Stimulated activated CD4-positive, alpha-beta T cell treated with anti-CD3 and anti-CD28 coated beads, Interleukin-1b, Interleukin-23, amount 100 ng/mL, for 1 hour (primary cell): ENCODE data around the gene SUCNR1.
"Not testable (repeated sequence)": the region's sequence is repeated elsewhere in the genome, so short reads cannot be mapped to it uniquely, and the experiment has no call there.

ENCODE experiments used
- DNase-seq, 2 donors: peaks; one replicate each; pipeline ENCODE4 v3.0.0-alpha.2; 2020; ENCODE audit warnings: low read depth in 2 of 2

The SUCNR1 gene

GRCh38 chr3:151900884-151901643 lies 27.6 kb downstream of the SUCNR1 start:
- DNase-seq: no peak

GRCh38 chr3:151901644-151902285 lies 28.3 kb downstream of the SUCNR1 start:
- DNase-seq: no peak

DNA sequence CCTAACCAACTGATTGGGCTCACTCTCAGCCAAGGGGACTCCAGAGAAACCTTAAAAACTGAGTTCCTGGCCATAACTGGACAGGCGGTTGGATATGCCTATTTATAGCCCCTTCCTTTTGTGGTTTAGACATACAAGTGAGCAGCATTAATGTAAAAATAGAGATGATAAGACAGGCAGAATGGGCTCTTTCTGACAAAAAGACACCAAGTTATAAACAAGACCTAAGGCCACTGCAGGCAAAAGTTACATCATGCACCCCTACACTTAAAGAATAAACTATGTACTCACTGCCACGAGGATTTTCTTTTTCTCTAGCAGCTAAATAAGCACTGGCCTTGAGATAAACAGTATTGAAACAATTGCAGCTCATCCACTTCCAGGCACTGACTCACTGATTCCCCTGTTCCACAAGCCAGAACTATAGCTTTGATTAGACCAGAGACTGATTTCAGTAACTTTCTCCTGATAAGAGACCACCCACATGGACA lies 30.1 kb downstream of the SUCNR1 start:
- DNase-seq: no peak

GRCh38 chr3:151905647-151906046 lies 32.2 kb downstream of the SUCNR1 start:
- no peak for DNase-seq

DNA sequence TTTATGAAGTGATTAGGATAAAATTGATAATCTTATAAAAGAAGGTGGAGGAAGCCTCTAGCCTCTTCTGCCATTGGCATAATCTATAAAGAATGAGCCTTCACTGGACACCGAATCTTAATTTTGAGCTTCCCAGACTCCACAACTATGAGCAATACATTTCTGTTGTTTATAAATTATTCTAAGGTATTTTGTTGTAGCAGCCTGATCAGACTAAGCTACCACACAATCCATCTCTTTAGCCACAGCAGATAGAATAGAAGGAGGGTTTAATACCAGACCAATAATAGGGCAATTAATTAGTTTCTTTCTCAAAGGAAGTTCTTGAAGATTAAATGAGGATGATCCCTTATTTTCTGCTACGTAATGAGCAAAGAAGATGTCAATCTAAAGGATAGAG lies 33.3 kb downstream of the SUCNR1 start:
- no peak for DNase-seq

GRCh38 chr3:151908399-151908798 lies 35.0 kb downstream of the SUCNR1 start:
- no peak for DNase-seq

GRCh38 chr3:151909681-151910405 lies 36.4 kb downstream of the SUCNR1 start:
- no peak for DNase-seq

GRCh38 chr3:151911462-151911861 lies 38.0 kb downstream of the SUCNR1 start:
- no peak for DNase-seq

DNA sequence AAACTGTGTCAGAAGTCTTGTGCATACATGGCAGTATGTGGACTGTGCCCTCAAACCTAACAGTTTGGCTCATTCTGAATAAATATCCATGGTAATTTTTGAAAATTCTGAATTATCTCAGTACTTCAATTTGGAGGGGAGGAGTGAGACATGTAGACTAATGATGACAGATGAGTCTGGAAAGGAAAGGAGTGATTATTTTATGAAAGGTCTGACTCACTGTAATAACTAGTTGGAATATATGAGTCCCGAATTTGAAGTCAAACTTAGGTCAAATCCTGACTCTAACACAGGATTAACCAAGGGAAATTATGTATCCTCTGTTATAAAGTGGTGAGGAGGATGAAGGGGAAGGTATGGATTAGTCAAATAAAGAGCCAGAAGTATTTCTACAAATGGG lies 38.6 kb downstream of the SUCNR1 start:
- DNase-seq: no peak

- DNase-seq: no peak
These were observed 43.3 kb downstream of the SUCNR1 start for GRCh38 chr3:151916781-151917180.

DNA sequence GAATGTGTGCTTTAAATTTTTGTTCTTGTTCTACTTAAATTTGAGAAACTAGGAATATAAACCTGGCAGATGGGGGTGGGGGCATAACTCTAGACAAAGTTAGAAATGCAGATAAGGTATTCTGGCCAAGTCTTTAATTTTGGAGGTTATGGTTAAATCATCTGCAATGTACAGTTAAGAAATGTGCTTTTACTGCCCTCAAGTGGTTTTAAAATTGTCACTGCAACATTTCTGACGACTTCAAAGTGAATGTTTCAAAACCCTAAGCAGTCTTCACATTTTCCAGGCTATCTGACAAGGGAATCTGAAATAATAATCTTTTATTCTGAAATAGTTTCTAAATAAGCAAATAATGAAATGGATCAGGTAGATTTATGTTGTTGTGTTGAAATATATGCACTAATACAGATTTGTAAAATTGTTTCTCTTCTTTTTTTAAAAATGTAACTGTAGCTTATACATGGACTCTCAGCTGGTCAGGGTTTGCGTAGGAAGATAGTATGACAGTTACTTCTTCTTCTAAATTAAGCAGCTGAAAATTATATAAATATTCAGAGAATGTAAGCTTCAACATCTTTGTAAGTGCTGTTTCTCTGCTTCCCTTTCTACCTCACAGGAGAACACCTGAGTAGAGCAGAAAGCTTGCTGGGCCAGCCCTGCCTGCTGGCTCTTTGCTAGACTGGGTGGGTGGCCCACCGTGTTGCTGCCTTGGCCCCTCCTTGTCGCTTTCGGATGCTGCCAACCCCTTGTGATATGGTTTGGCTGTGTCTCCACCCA lies 45.0 kb downstream of the SUCNR1 start:
- DNase-seq: no peak

DNA sequence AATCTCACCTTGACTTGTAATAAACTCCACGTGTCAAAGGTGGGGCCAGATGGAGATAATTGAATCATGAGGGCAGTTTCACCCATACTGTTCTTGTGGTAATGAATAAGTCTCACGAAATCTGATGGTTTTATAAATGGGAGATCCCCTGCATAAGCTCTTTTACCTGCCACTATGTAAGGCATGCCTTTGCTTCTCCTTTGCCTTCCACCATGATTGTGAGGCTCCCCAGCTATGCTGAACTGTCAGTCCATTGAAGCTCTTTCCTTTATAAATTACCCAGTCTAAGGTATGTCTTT lies 45.5 kb downstream of the SUCNR1 start:
- no peak for DNase-seq

GRCh38 chr3:151919446-151919845 lies 46.0 kb downstream of the SUCNR1 start:
- no peak for DNase-seq

- no peak for DNase-seq
These were observed 50.5 kb downstream of the SUCNR1 start for GRCh38 chr3:151923901-151924300.

- no peak for DNase-seq
These were observed 51.3 kb downstream of the SUCNR1 start for GRCh38 chr3:151924753-151925152.

GRCh38 chr3:151925419-151925818 lies 52.0 kb downstream of the SUCNR1 start:
- DNase-seq: no peak

GRCh38 chr3:151925876-151926275 lies 52.4 kb downstream of the SUCNR1 start:
- no peak for DNase-seq

- DNase-seq: no peak
These were observed 53.5 kb downstream of the SUCNR1 start for GRCh38 chr3:151926956-151927355.

- DNase-seq: not testable (repeated sequence)
These were observed 54.6 kb downstream of the SUCNR1 start for GRCh38 chr3:151927915-151928525.

GRCh38 chr3:151931171-151931570 lies 57.7 kb downstream of the SUCNR1 start:
- DNase-seq: no peak

GRCh38 chr3:151933234-151933853 lies 59.9 kb downstream of the SUCNR1 start:
- no peak for DNase-seq
